DMS114 treated with DMSO at 0.1 percent for 48 hours (cell line): Measurements from ENCODE around the gene CAV1.

Experiments used
- DNase-seq: peaks from one replicate; lab custom pipeline; 2025; ENCODE audit not compliant: unreplicated experiment; lab: John Stamatoyannopoulos, UW

The CAV1 gene

DNA sequence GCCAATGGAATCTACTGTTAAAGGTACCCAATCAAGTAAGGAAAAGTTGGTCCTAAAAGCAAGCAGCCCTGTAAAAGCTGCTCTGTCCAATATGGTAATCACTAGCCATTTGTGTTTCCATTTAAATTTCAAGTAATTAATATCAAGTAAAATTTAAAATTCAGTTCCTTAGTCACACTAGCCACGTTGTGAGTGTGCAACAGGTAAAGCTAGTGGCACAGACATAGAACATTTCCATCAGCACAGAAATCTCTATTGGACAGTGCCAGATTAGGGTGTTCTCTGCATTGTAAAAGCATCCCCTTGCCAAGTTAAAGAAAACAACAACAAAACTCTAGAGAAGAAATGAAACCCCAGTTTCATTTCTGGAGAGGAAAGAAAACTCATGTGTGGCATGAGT is 4.4 kb downstream of the CAV1 start:
- DNase-seq: no peak

DNA sequence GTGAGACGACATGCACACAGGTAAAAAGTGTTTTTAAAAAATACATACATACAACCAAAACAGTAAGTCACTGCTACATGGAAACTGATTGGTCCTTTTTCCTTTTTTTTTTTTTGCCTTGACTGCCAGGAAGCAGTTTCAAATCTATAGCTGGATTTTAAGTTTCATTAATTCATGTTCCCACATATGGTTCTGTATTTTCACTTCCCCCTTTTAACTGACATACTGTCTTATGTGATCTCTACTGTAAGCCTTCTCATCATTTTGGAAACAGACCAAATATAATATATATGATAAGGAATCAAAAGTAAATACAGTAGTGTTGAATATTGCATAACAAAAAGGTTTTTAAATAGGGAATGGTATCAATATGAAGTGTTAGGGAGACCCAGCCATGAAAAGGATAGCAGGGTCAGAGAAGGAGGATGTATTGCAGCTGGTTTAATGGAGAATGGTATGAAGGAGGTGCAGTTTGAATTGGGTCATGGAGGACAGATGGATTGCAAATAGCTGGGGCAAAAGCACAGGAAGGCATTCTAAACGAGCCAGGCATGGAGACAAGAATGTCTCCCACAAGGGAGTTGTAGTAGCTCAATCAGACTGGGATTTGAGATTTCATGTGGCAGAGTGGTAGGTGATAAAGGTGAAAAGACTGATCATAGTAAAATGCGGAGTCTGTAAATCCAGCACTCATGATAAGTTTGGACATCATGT is 5.4 kb downstream of the CAV1 start:
- DNase-seq: no peak

DNA sequence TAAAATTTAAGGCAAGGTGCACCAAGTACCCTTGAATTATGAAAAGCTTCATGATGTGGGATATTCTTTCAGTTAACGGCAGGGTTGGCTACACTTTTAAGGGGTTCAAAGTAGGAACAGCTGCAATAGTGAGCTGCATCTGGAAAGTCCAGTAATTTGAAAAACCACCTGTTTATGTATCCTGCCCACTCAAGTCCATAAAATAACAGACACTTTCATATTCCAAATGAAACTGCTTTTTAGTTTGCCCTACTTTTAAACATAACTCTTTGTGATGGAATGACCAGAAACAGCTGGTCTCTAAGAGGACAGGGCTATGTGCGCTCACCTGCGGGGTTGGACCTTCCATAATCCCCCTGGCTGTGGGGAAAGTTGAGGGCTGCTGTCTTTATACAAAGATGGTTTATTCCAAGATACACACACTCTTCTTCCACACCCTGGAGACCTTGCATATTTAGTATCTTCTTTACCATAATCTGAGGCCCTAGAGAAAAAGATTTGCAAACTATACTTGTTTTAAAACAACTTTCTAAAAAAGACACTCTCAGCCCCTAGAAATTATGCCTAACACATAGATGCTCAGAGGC is 7.4 kb downstream of the CAV1 start:
- no peak for DNase-seq

DNA sequence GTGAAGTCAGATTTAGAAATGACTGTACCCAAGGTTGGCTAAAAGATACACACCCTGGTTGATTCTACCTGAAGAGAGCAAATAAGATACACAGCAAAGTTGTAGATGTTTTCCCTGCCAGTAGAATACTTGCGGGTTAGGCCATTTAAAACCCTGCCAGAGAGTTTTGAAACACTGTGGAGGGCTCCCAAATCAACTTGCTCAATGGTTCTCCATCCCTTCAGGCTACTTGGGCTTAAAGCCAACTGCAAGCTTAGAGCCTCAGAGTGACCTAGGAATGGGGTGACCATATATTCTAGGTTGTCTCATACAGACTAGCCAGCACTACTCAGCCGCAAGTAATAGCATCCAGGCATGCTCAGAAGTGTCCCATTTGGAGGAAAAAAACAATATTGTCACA is 10.0 kb downstream of the CAV1 start:
- DNase-seq: no peak

DNA sequence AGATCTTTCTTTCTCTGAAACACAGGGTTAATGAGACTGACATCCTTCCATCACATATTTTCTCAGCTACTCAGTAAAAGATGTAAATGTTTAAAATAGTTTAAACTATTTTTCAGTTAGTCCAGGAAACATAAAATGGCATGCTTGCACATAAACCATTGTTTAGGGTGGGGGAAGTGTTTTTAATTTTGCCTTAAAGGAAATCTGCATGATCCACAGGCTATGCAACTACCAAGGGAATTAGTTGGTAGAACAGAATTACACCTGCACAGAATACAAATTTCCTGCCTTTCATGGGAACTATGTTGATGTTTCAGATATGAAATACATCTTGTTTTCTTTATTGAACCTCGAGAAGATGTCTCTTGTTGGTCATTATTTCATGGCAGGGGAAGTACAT is 10.6 kb downstream of the CAV1 start:
- DNase-seq: no peak

DNA sequence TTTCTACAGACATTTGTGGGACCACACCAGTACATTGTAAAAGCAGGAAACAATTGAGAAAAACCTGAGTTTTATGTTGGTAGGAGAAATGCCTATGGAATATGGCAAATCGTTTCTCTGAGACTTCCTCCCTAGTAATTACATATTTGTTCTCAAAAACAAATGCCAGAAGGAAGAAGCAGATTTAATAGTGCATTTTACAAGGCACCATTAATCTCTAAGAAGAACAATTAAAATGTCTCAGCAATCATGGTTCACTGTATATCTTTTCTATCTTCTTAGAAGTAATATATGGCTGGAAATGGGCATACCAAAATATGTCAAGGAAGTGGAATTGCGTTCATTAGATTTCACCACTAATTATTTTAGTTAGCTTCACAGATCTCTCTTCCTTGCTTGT is 13.3 kb downstream of the CAV1 start:
- DNase-seq: no peak

DNA sequence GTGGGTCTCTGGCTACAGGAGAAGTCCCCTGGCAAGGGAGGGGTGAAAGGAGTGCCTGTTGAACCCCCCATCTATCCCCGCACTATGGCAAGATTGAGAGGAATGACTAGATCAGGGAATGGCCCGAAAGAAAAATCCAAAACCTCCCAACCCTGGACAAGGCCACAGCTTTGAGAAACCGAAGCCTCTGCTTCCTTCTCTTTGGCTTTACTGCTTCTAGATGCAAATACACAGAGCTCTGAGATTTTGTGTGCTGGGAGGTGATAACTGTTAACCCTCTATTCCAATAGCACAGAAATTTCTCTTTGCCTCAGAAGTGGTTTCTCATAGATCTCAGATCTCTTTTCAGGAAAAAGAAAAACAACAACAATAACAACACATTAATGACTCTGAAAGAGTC is 15.0 kb downstream of the CAV1 start:
- DNase-seq: no peak

DNA sequence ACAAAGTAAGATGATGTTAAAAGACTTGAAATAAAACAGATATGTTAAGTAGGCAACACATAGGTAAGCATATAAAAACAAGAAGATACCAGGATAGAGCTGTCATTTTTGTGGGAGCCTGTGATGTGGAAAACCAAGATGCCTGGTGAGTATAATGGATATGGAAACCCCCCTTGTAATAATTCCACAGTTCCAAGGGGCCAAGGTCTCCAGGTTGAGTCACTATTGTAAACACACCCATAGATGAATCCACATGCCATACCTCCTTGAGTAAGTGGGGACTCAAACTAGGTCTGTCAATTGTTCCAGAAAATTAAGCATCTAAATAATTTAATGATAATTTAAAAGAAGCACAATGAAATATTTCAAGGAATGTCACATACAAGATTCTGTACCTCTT is 15.9 kb downstream of the CAV1 start:
- DNase-seq: no peak

DNA sequence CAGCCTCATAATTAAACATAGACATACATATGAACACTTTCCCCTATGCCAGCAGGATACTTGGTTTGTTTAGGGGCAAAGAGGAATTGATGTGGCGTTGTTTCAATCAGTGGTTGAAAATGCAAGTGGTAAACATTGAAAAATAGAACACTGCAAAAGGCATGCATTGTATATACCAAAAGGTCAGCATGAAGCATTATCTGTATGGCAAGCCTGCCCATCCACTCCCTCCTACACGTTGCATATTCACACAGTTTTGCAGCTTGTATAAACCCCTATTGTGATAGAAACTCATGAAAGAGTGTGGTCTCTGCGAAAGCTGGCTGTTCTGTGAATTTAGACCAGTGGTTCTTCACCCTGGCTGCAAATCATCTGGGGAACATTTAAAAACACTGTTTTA is 17.1 kb downstream of the CAV1 start:
- no peak for DNase-seq

DNA sequence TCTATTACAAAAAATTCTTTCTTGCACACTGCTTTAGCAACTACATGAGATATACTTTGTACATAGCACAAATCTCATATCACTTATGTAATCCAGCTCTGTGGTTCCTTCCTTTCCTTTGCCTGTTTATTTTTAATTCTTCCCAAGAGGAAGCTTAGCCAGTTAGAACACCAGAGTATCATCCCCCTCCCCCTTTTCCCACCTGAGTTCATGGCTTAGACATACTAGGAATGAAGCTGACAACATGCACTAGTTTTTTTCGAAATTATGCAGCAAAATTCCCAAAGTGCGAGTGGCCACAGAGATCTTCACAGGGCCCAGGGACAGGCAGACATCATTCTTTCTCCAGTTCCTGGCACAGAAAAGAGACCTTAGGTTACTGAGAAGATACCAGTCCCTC is 17.8 kb downstream of the CAV1 start:
- no peak for DNase-seq

DNA sequence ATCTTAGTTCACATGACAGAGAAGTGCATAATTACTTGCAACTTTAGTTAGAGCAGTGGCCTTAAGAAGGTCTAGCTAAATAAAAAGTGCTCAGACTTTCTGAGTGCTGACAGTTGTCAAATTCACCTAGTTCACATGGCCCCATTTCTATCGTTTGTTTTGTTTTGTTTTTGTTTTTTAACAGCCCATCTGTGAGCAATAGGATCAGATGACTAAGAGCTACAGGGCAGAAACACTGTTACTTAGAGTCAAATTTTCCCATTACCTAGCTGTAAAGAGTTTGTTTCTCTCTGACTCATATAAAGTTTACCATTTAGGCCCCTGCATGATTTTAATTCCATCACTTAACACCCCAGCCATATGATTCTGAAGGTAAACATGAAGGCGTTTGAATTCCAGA is 18.8 kb downstream of the CAV1 start:
- DNase-seq: no peak

DNA sequence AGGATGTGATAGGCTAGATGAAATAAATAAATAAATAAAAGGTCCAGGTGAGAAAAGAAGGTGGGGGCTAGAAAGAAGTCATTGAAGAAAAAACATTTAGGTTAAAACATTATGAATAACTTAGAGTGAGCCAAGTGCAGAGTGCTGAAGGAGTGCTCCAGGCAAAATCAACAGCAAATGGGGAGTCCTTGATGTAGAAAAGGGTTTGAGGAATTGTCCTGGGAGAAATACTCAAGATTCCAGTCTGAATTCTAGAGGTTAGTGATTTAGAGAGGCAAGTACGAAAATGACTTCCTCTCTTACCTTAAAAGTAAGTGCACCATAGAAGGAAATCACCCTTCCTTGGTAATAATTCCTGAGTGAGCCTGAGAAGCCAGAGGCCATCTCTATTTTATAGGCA is 19.7 kb downstream of the CAV1 start:
- no peak for DNase-seq

DNA sequence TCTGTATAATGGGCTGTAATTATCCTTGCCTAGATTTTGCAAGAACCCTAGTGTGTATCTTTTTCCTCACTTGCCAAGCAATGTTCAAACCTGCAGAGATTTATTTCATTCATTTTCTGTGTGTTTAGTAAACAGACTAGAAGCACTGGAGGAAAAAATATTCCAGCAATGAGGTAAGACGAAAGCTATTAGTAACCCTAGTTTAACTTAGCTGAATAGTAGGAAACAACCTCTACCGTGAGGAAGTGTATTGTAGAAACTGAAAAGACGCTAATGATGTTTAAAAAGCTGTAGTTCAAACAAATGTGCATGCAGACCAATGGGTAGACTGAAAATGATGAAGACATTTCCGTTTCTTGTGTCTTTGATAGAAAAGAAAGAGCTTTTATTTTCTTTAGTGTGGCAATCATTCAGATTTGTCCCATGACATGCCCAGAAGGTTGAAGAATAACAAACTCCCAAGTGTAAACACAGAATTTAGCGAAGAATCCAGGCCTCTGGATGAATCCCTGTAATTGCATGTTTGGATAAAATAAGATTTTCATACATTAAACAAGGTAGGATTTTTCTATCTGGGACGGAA is 20.7 kb downstream of the CAV1 start:
- no peak for DNase-seq

DNA sequence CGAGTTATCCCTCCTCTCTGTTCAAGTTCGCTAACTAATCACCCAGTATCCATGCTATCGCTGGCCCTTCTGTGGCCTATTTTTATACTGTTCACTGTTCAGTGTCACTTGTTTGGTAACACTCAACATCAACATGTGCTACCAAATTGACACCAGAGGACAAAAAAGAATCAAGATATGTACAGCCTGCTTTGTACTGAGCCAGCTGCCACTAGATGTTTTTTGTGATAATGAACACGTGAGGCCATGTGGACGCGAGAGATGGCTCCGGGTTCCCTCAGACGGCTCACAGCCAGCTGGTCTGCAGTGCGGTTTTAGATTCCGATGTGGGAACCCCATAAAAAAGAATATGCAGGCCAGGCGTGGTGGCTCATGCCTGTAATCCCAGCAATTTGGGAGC is 21.2 kb downstream of the CAV1 start:
- no peak for DNase-seq

DNA sequence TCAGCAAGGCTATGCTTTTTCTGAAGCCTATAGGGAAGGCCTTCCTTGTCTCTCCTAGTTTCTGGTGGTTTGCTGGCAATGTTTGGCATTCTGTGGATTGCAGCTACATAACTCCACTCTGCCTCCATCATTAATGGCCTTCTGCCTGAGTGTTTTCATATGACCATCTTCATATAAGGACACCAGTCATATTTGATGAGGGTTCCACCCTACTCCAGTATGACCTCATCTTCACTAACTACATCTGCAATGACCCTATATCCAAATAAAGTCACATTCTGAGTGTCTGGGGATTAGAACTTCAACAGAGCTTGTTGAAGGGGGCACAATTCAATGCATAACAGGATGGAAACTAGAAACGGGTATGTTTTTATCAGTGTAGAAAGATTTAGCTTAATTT is 22.1 kb downstream of the CAV1 start:
- no peak for DNase-seq

DNA sequence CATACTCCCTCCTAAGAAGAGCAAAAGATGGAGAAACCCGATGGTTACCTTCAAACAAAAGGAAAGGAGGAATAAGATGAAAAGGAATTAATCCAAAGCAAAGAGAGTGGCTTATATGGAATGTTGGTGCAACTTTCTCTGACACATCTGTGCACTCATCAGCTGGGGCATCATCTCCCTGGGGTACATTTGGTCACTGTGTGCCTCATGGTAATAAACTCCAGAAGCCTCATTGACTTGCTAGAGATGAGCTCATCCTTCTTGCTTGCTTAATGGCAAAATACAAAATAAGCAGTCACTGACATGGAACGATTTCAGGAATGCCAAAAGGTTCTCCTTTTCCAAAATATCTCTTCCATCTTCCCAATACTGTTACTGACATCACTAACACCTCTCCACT is 22.5 kb downstream of the CAV1 start:
- DNase-seq: no peak

DNA sequence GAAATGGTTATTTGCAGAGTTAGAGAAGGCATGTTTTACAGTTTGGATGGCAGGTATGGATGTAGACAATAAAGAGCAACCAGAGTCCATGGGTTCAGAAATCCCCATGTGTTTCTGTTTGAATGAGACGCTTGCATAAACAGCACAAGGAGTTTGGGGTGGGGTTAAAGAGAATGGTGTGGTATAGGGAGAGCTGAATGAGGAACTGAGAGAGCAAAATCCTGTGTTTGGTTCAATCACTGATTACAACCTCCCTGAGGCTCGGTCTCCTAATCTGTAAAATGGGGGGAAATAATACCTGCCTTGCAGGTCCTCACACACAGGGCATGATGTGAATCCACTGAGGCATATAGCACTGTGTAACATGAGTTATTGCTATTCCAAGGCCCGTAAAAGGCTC is 23.7 kb downstream of the CAV1 start:
- DNase-seq: no peak

DNA sequence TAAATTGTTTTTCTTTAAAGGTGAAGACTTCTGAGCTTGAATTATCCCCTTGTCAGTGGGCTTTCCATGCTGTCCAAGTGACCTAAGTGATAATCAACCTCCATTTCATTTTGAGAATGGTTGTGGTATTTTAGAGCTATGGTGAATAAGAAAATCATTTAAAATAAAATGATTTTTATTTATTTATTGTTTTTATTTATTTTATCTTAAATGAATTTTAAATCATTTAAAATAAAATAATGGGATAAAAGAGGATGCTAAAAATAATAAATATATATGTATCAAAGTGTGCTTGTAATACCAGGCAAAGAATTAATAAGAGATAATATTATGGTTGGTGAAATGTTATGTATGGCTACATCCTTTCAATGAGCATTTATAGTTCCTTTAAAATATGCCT is 24.5 kb downstream of the CAV1 start:
- no peak for DNase-seq

DNA sequence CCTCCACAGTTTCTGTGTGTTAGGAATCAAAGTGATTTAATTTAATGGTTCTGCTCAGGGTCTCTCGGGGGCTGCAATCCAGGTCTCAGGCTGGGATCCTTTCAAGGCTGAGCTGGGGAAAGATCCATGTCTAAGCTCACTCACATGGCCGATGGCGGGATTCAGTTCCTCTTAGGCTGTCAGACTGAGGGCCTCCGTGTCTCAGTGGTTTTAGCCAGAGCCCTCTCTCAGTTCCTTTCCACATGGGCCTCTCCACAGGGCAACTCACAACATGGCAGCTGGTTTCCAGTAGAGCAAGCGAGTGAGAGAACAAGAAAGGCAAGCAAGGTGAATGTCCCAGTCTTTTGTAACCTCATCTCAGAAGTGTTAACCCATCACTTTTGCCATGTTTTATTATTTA is 26.9 kb downstream of the CAV1 start:
- DNase-seq: no peak

DNA sequence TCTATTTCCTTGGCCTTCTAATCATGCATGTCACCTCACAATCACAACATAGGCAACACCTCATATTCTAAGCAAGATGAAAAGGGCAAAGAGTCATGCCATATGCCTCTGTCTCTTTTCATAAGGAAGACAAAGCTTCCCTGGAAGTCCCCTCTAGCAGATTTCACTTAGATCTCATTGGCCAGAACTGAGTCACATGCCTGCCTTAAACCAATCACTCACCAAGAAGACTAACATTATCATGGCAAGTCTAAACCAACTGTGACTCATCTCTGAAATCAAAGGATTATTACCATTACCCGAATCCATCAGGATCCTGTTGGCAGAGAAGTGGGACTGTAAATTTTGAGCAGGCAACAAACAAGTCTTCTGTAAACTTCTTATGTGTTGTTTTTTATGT is 27.8 kb downstream of the CAV1 start:
- no peak for DNase-seq

DNA sequence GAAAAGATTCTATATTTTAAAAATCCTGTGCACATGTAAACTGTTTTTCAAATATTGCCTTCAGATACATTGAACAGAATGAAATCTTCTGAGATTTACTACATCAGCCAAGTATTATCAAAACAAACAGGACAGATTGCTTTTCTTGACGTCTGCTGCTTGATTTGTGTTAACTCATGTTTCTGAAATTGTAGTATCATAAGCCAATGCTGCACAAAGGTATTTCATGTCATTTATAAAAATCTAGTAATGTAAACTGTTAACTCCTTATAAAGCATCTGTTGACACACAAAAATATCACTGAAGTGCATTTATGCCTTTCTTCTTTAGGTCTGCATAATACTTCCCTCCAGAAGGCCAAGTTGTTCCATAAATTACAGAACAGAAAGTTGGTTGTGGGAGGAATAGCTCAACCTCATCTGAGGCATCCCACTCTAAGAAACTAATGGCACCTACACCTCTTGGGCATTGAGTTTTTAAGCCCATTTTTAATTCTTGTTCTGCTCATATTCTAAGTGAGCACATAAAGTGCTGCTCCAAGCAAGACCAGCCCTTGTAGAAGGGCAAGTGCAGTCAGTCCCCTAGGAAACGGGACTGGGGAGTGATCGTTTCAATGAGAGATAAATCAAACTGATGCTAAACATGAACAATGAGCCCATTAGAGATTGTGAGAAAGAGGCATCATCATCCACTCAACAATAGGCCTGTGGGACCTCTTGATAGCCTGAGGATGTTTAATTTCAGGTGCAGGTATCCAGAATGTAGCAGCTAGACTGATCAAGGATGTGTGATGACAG is 28.5 kb downstream of the CAV1 start:
- no peak for DNase-seq

DNA sequence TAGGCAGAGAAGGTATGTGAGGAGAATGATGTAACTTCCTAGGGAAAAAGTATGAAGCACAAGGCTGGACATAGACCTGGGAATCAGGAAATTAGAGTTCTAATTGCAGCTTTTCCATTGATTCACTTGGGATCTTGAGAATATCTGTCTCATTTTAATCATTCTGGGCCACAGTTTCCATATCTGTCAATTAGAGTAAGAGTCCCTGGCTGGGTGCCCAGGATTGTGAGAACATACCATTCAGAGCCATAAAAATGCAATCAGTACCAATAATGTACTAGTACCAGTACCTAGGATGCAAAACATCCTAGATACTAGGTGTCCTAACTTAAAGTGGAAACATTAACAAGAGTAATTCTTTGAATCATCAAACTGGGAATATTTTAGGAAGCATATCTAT is 29.6 kb downstream of the CAV1 start:
- DNase-seq: no peak
